CD4-positive, alpha-beta T cell (primary cell): ENCODE results near the gene MUC20. TPM values are rescaled to one million over a fixed set of nuclear protein-coding genes. Genes with fewer than 3 reads are reported as not detected.
"Not testable (repeated sequence)": the region's sequence is repeated elsewhere in the genome, so short reads cannot be mapped to it uniquely, and the experiment has no call there.

Source experiments
- ATAC-seq: fragments of 200-7000 bp; cut with Tn5 transposase; one replicate; pipeline ENCODE4 v1.10.0; 2022; ENCODE audit warnings: mild to moderate bottlenecking; ENCODE audit not compliant: poor library complexity
- CTCF ChIA-PET: fragments of 350-600 bp; sonication (Branson Sonifier 250); formaldehyde crosslinking; loops from one replicate; lab custom pipeline; 2021; ENCODE audit warnings: antibody characterized with exemption, inconsistent platforms; lab: Charles Lee
- POLR2A ChIA-PET: fragments of 350-600 bp; sonication (Branson Sonifier 250); formaldehyde crosslinking; loops from one replicate; lab custom pipeline; 2021; ENCODE audit warnings: antibody characterized with exemption, inconsistent platforms; lab: Charles Lee
- DNase-seq, 14 experiments: peaks; one replicate each; pipeline ENCODE4 v3.0.0-alpha.2; 2013 to 2020; ENCODE audit warnings: mixed read lengths in 2 of 14
- H3K27ac ChIP-seq, 2 donors: one replicate each; pipeline versions ENCODE4 v1.5.1 to v1.7.0; 2013; ENCODE audit warnings: low read length in 2 of 2, low read depth in 1 of 2, mild to moderate bottlenecking in 1 of 2
- H3K27me3 ChIP-seq, 2 experiments: 1 replicate in 1 of 2; 2 replicates in 1 of 2; pipeline versions ENCODE4 v1.6.1 to v1.7.0; 2013; ENCODE audit warnings: low read length in 2 of 2, control low read depth in 1 of 2, mild to moderate bottlenecking in 1 of 2, moderate library complexity in 1 of 2; ENCODE audit not compliant: insufficient read depth in 2 of 2, control insufficient read depth in 1 of 2
- H3K36me3 ChIP-seq: one replicate; pipeline ENCODE4 v1.6.1; 2013; ENCODE audit warnings: low read length, control low read depth; ENCODE audit not compliant: insufficient read depth
- H3K4me1 ChIP-seq: one replicate; pipeline ENCODE4 v1.6.1; 2013; ENCODE audit warnings: low read length, control low read depth; ENCODE audit not compliant: insufficient read depth
- H3K4me3 ChIP-seq: one replicate; pipeline ENCODE4 v1.5.1; 2013; ENCODE audit warnings: mild to moderate bottlenecking, low read length, moderate library complexity
- H3K9me3 ChIP-seq, 2 experiments: 1 replicate in 1 of 2; 2 replicates in 1 of 2; pipeline versions ENCODE4 v1.6.1 to v1.7.0; 2013; ENCODE audit warnings: low read length in 2 of 2, mild to moderate bottlenecking in 2 of 2, control low read depth in 1 of 2, moderate library complexity in 1 of 2; ENCODE audit not compliant: control insufficient read depth in 1 of 2, insufficient read depth in 1 of 2
- H3K27ac Mint-ChIP-seq: one replicate; pipeline ENCODE4 v1.8.0; 2020; ENCODE audit warnings: mixed read lengths
- H3K27me3 Mint-ChIP-seq: one replicate; pipeline ENCODE4 v1.8.0; 2021; ENCODE audit warnings: mixed read lengths
- H3K36me3 Mint-ChIP-seq: one replicate; pipeline ENCODE4 v1.8.0; 2021; ENCODE audit warnings: low read depth, mixed read lengths
- H3K4me1 Mint-ChIP-seq: one replicate; pipeline ENCODE4 v1.8.0; 2021; ENCODE audit warnings: low read depth, mixed read lengths
- H3K4me3 Mint-ChIP-seq: one replicate; pipeline ENCODE4 v1.8.0; 2020; ENCODE audit warnings: mild to moderate bottlenecking, mixed read lengths
- H3K9me3 Mint-ChIP-seq: one replicate; pipeline ENCODE4 v1.8.0; 2020; ENCODE audit warnings: mixed read lengths
- CTCF ChIP-seq: fragments of 200-600 bp; IDR thresholded peaks from one replicate; pipeline ENCODE4 v1.8.0; 2022; ENCODE audit warnings: antibody characterized with exemption, mild to moderate bottlenecking
- intact Hi-C, 2 experiments: fragments of 100-400 bp; cut with DNase I in 1 of 2; cut with micrococcal nuclease in 1 of 2; formaldehyde crosslinking; loops; one replicate each; pipeline versions ENCODE4 v1.15.1 to v1.9.0; 2023 to 2025; cut with DNase I, micrococcal nuclease
- total RNA-seq, 174 experiments: library from RNA in 2 of 174; stranded (reverse) in 2 of 174; gene quantifications; one replicate each; pipeline ENCODE4 v1.2.3 and lab custom pipeline; 2021 to 2026

MUC20 gene
- total RNA-seq, 2 experiments from 2014 or later, result 3.9 to 4.1 TPM

- Histone ChIP-seq H3K4me1 (peaks cover 3% of the 10 kb centered on the region), H3K4me3 (no peak overlapping the region), H3K27me3 (no peaks in the 10 kb centered on the region), H3K36me3 (peaks cover 9% of the 10 kb centered on the region), H3K27ac (no peak overlapping the region), H3K9me3 (no peaks in the 10 kb centered on the region)
- intact Hi-C loops, result no loop called here
- no peak overlapping the region for H3K27ac Mint-ChIP-seq
- no peaks in the 10 kb centered on the region for H3K9me3 Mint-ChIP-seq
- no peaks in the 10 kb centered on the region for H3K4me1 Mint-ChIP-seq
- peaks cover 22% of the 10 kb centered on the region for H3K36me3 Mint-ChIP-seq
- H3K4me3 Mint-ChIP-seq, result no peak overlapping the region
- ChIA-PET CTCF (no interaction called here), POLR2A (no interaction called here)
- DNase-seq (no peak), ATAC-seq (no peak)
- no peak for TF ChIP-seq CTCF
- no peaks in the 10 kb centered on the region for H3K27me3 Mint-ChIP-seq
Observed at GRCh38 chr3:195717852-195718476, 2.8 kb upstream of the MUC20 start.

GRCh38 chr3:195718477-195718984 is 2.2 kb upstream of the MUC20 start:
- Mint-ChIP-seq H3K27ac (no peak overlapping the region), H3K27me3 (no peaks in the 10 kb centered on the region), H3K4me3 (no peak overlapping the region), H3K4me1 (no peaks in the 10 kb centered on the region), H3K9me3 (no peaks in the 10 kb centered on the region), H3K36me3 (peaks cover 22% of the 10 kb centered on the region)
- TF ChIP-seq CTCF, result no peak
- intact Hi-C loops, result no loop called here
- no peaks in the 10 kb centered on the region for H3K27me3 ChIP-seq
- H3K27ac ChIP-seq, result no peak overlapping the region
- no peaks in the 10 kb centered on the region for H3K9me3 ChIP-seq
- H3K36me3 ChIP-seq, result peaks cover 9% of the 10 kb centered on the region
- H3K4me3 ChIP-seq, result no peak overlapping the region
- no peak for ATAC-seq
- peaks cover 3% of the 10 kb centered on the region for H3K4me1 ChIP-seq
- ChIA-PET CTCF (no interaction called here), POLR2A (no interaction called here)
- DNase-seq, result no peak

GRCh38 chr3:195719514-195720254 is 1.1 kb upstream of the MUC20 start:
- H3K27me3 ChIP-seq, intact Hi-C loops, ATAC-seq, H3K9me3 Mint-ChIP-seq, H3K27ac Mint-ChIP-seq, H3K4me1 ChIP-seq, H3K36me3 ChIP-seq, H3K4me3 Mint-ChIP-seq, H3K4me1 Mint-ChIP-seq, H3K4me3 ChIP-seq, H3K27ac ChIP-seq, H3K9me3 ChIP-seq, H3K27me3 Mint-ChIP-seq, POLR2A ChIA-PET: not testable (repeated sequence)
- CTCF ChIA-PET, result interaction anchor here (1.0 to 1.6 kb wide), 2 partner anchors 28 to 141 kb away, joined by 3 read pairs; no protein-coding TSS in a partner anchor
- peak in 1 of 14 experiments; percentile 29 for DNase-seq
- H3K36me3 Mint-ChIP-seq, result peaks cover 16% of the 10 kb centered on the region

GRCh38 chr3:195722139-195722995 is 1.6 kb downstream of the MUC20 start:
- H3K27ac Mint-ChIP-seq, CTCF ChIA-PET, H3K4me3 ChIP-seq, H3K27me3 Mint-ChIP-seq, ATAC-seq, H3K27me3 ChIP-seq, H3K27ac ChIP-seq, intact Hi-C loops, H3K4me1 ChIP-seq, H3K9me3 ChIP-seq, DNase-seq, POLR2A ChIA-PET, H3K4me3 Mint-ChIP-seq, H3K9me3 Mint-ChIP-seq, H3K4me1 Mint-ChIP-seq, H3K36me3 Mint-ChIP-seq, H3K36me3 ChIP-seq: not testable (repeated sequence)

- H3K4me1 ChIP-seq, H3K27ac Mint-ChIP-seq, H3K36me3 ChIP-seq, H3K4me1 Mint-ChIP-seq, CTCF ChIA-PET, intact Hi-C loops, H3K27me3 ChIP-seq, H3K27ac ChIP-seq, H3K9me3 ChIP-seq, H3K27me3 Mint-ChIP-seq, H3K36me3 Mint-ChIP-seq, POLR2A ChIA-PET, H3K9me3 Mint-ChIP-seq, ATAC-seq, H3K4me3 ChIP-seq, H3K4me3 Mint-ChIP-seq, DNase-seq: not testable (repeated sequence)
Observed at GRCh38 chr3:195722996-195723345, 2.2 kb downstream of the MUC20 start.
